ENCODE results near the gene COL6A1.

COL6A1 gene

GRCh38 chr21:45991606-45992300, 10.2 kb downstream of the COL6A1 start:
- Histone ChIP-seq H3K27ac (ENCODE audit: low read depth, low read length, poor library complexity, severe bottlenecking) (no peak overlapping the region), H3K36me3 (ENCODE audit: insufficient read depth, low read length) (no peaks in the 10 kb centered on the region), H3F3A (ENCODE audit: insufficient read depth, low read length) (no peaks in the 10 kb centered on the region), H2AFZ (ENCODE audit: low read length) (no peak overlapping the region), H3K9me2 (ENCODE audit: low read depth, low read length) (no peaks in the 10 kb centered on the region), H3K9ac (ENCODE audit: low read length) (no peak overlapping the region), H4K20me1 (ENCODE audit: insufficient read depth, low read length) (no peaks in the 10 kb centered on the region), H3K4me2 (ENCODE audit: low read length) (no peak overlapping the region), H3K27me3 (ENCODE audit: insufficient read depth, low read length) (no peaks in the 10 kb centered on the region), H3K4me3 (ENCODE audit: low read depth, low read length, poor library complexity, severe bottlenecking) (no peak overlapping the region), H3K79me2 (ENCODE audit: insufficient read depth, low read length) (no peaks in the 10 kb centered on the region), H3K4me1 (ENCODE audit: insufficient read depth, low read length, severe bottlenecking) (no peaks in the 10 kb centered on the region), H3K9me3 (ENCODE audit: low read length) (no peaks in the 10 kb centered on the region)
- TF ChIP-seq EZH2 (IDR thresholded peaks at IDR 0.05; ENCODE audit: borderline replicate concordance, low read length), result no peak
- TF ChIP-seq, protein P1, sequence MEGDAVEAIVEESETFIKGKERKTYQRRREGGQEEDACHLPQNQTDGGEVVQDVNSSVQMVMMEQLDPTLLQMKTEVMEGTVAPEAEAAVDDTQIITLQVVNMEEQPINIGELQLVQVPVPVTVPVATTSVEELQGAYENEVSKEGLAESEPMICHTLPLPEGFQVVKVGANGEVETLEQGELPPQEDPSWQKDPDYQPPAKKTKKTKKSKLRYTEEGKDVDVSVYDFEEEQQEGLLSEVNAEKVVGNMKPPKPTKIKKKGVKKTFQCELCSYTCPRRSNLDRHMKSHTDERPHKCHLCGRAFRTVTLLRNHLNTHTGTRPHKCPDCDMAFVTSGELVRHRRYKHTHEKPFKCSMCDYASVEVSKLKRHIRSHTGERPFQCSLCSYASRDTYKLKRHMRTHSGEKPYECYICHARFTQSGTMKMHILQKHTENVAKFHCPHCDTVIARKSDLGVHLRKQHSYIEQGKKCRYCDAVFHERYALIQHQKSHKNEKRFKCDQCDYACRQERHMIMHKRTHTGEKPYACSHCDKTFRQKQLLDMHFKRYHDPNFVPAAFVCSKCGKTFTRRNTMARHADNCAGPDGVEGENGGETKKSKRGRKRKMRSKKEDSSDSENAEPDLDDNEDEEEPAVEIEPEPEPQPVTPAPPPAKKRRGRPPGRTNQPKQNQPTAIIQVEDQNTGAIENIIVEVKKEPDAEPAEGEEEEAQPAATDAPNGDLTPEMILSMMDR (IDR thresholded peaks at IDR 0.05; ENCODE audit: low read length), result no peak

- no peak for TF ChIP-seq EZH2 (IDR thresholded peaks at IDR 0.05; ENCODE audit: borderline replicate concordance, low read length)
- TF ChIP-seq, protein P1 (IDR thresholded peaks at IDR 0.05; ENCODE audit: low read length), result no peak
- H3K27me3 ChIP-seq (ENCODE audit: insufficient read depth, low read length), result no peaks in the 10 kb centered on the region
- H3K27ac ChIP-seq (ENCODE audit: low read depth, low read length, poor library complexity, severe bottlenecking), result no peak overlapping the region
These were observed 11.0 kb downstream of the COL6A1 start for GRCh38 chr21:45992301-45993209.

GRCh38 chr21:45993210-45994085, 11.9 kb downstream of the COL6A1 start:
- no peaks in the 10 kb centered on the region for H3K79me2 ChIP-seq (ENCODE audit: insufficient read depth, low read length)
- no peak overlapping the region for H3K9ac ChIP-seq (ENCODE audit: low read length)
- H3K4me3 ChIP-seq (ENCODE audit: low read depth, low read length, poor library complexity, severe bottlenecking), result no peak overlapping the region
- no peaks in the 10 kb centered on the region for H3K9me3 ChIP-seq (ENCODE audit: low read length)
- no peak overlapping the region for H3K4me2 ChIP-seq (ENCODE audit: low read length)
- no peaks in the 10 kb centered on the region for H3K9me2 ChIP-seq (ENCODE audit: low read depth, low read length)
- no peaks in the 10 kb centered on the region for H3K27me3 ChIP-seq (ENCODE audit: insufficient read depth, low read length)
- H2AFZ ChIP-seq (ENCODE audit: low read length), result no peak overlapping the region
- no peaks in the 10 kb centered on the region for H3F3A ChIP-seq (ENCODE audit: insufficient read depth, low read length)
- TF ChIP-seq, protein P1 (IDR thresholded peaks at IDR 0.05; ENCODE audit: low read length), result no peak
- no peak for TF ChIP-seq EZH2 (IDR thresholded peaks at IDR 0.05; ENCODE audit: borderline replicate concordance, low read length)
- H3K4me1 ChIP-seq (ENCODE audit: insufficient read depth, low read length, severe bottlenecking), result no peaks in the 10 kb centered on the region
- no peaks in the 10 kb centered on the region for H3K36me3 ChIP-seq (ENCODE audit: insufficient read depth, low read length)
- no peak overlapping the region for H3K27ac ChIP-seq (ENCODE audit: low read depth, low read length, poor library complexity, severe bottlenecking)
- no peaks in the 10 kb centered on the region for H4K20me1 ChIP-seq (ENCODE audit: insufficient read depth, low read length)

More at GRCh38 chr21:45992301-45993209, 11.0 kb downstream of the COL6A1 start:
- no peaks in the 10 kb centered on the region for H3F3A ChIP-seq (ENCODE audit: insufficient read depth, low read length)
- H3K4me2 ChIP-seq (ENCODE audit: low read length), result no peak overlapping the region
- no peak overlapping the region for H3K4me3 ChIP-seq (ENCODE audit: low read depth, low read length, poor library complexity, severe bottlenecking)
- H3K4me1 ChIP-seq (ENCODE audit: insufficient read depth, low read length, severe bottlenecking), result no peaks in the 10 kb centered on the region
- no peak overlapping the region for H2AFZ ChIP-seq (ENCODE audit: low read length)
- H3K9ac ChIP-seq (ENCODE audit: low read length), result no peak overlapping the region
- no peaks in the 10 kb centered on the region for H3K79me2 ChIP-seq (ENCODE audit: insufficient read depth, low read length)
- H4K20me1 ChIP-seq (ENCODE audit: insufficient read depth, low read length), result no peaks in the 10 kb centered on the region
- H3K9me3 ChIP-seq (ENCODE audit: low read length), result no peaks in the 10 kb centered on the region
- no peaks in the 10 kb centered on the region for H3K36me3 ChIP-seq (ENCODE audit: insufficient read depth, low read length)
- H3K9me2 ChIP-seq (ENCODE audit: low read depth, low read length), result no peaks in the 10 kb centered on the region
